Measurements from ENCODE around the gene HMCN1. TPM values are rescaled to one million over a fixed set of nuclear protein-coding genes. Genes with fewer than 3 reads are reported as not detected.

Gene HMCN1
- total and polyA plus RNA-seq, 9 donors, result 1.4 to 26.6 (median 3.8) TPM

GRCh38 chr1:185938396-185938795 lies 204.2 kb downstream of the HMCN1 start:
- Histone ChIP-seq H3K27ac (no peak overlapping the region), H3K9me3 (no peaks in the 10 kb centered on the region), H3K36me3 (no peaks in the 10 kb centered on the region), H3K4me3 (no peak overlapping the region), H3K4me1 (ENCODE audit: insufficient read depth) (no peaks in the 10 kb centered on the region), H3K27me3 (no peaks in the 10 kb centered on the region)
- TF ChIP-seq EP300 (IDR thresholded peaks at IDR 0.05) (no peak), POLR2A (IDR thresholded peaks at IDR 0.05) (no peak), CTCF (IDR thresholded peaks at IDR 0.05) (no peak)
- intact Hi-C loops (cut with DNase I), result no loop called here
- DNase-seq, result no peak
- WGBS, 3 donors, result 46 to 47% (median 47%) methylated on average over 2 of the region's 2 CpGs

GRCh38 chr1:185939142-185939541 lies 205.0 kb downstream of the HMCN1 start:
- H3K36me3 ChIP-seq, result no peaks in the 10 kb centered on the region
- no peaks in the 10 kb centered on the region for H3K4me1 ChIP-seq (ENCODE audit: insufficient read depth)
- no peak overlapping the region for H3K4me3 ChIP-seq
- no peaks in the 10 kb centered on the region for H3K9me3 ChIP-seq
- TF ChIP-seq EP300 (IDR thresholded peaks at IDR 0.05) (no peak), CTCF (IDR thresholded peaks at IDR 0.05) (no peak), POLR2A (IDR thresholded peaks at IDR 0.05) (no peak)
- no peaks in the 10 kb centered on the region for H3K27me3 ChIP-seq
- DNase-seq, result no peak
- intact Hi-C loops (cut with DNase I), result no loop called here
- H3K27ac ChIP-seq, result no peak overlapping the region
- 66 to 69% (median 68%) methylated on average over 3 of the region's 3 CpGs for WGBS, 3 donors

GRCh38 chr1:185942961-185943360 lies 208.8 kb downstream of the HMCN1 start:
- H3K9me3 ChIP-seq, result no peaks in the 10 kb centered on the region
- no peaks in the 10 kb centered on the region for H3K27me3 ChIP-seq
- no peak for DNase-seq
- 97 to 99% (median 98%) methylated on average over 4 of the region's 4 CpGs for WGBS, 3 donors
- intact Hi-C loops (cut with DNase I), result no loop called here
- H3K4me3 ChIP-seq, result no peak overlapping the region
- TF ChIP-seq POLR2A (IDR thresholded peaks at IDR 0.05) (no peak), EP300 (IDR thresholded peaks at IDR 0.05) (no peak), CTCF (IDR thresholded peaks at IDR 0.05) (no peak)
- H3K4me1 ChIP-seq (ENCODE audit: insufficient read depth), result no peaks in the 10 kb centered on the region
- H3K36me3 ChIP-seq, result no peaks in the 10 kb centered on the region
- H3K27ac ChIP-seq, result no peak overlapping the region

- no peak for DNase-seq
- Histone ChIP-seq H3K36me3 (no peaks in the 10 kb centered on the region), H3K27me3 (no peaks in the 10 kb centered on the region), H3K4me1 (ENCODE audit: insufficient read depth) (no peaks in the 10 kb centered on the region), H3K27ac (no peak overlapping the region), H3K4me3 (no peak overlapping the region), H3K9me3 (no peaks in the 10 kb centered on the region)
- 74 to 98% (median 91%) methylated on average over 1 of the region's 1 CpG for WGBS, 3 donors
- intact Hi-C loops (cut with DNase I), result no loop called here
- no peak for TF ChIP-seq EP300 (IDR thresholded peaks at IDR 0.05)
- no peak for TF ChIP-seq CTCF (IDR thresholded peaks at IDR 0.05)
- no peak for TF ChIP-seq POLR2A (IDR thresholded peaks at IDR 0.05)
These were observed 222.7 kb downstream of the HMCN1 start for GRCh38 chr1:185956881-185957280.
